Hypothalamus (tissue), 51 donors: ENCODE data around the gene PSMB10.

Source experiments
- DNase-seq, 51 donors: peaks; one replicate each; lab custom pipeline; 2025; lab: John Stamatoyannopoulos, UW

Gene PSMB10

DNA sequence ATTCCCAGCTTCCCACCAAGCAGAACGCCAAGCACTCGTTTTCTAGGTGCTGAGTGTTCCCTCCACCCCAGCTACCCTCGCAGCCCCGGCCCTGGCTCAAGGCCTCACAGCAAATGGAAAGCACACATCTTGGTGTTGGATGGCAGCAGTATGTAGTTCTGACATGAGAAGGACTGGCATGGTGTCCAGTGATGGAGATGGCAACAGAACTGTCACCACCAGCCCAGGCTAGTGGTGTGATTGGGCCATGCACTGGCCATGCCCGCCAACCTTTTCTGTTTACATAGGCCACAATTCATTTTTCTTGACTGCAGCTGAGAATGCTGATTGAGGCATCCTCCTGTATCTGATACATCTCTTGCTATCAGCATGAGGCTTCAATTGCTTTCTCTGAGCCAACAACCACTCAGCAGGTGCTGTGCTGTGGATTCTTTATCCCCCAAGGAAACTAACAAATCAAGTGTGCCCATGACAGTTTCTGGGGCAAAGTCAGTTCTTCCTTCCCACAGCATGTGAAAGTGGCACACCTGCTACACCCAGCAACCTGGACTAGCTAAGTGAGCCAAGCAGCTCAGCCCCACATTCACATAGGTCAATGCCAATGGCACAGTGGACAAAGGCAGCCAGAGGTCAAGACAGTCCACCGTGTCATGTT is 28.0 kb upstream of the PSMB10 start:
- no peak for DNase-seq

- peak in 7 of 51 donors; percentile 18 to 55 (median 45) for DNase-seq
Measured at GRCh38 chr16:67963662-67964321, 27.1 kb upstream of the PSMB10 start.

GRCh38 chr16:67963292-67963661 is 26.6 kb upstream of the PSMB10 start:
- DNase-seq: peak in 16 of 51 donors; percentile 5 to 62 (median 46)

DNA sequence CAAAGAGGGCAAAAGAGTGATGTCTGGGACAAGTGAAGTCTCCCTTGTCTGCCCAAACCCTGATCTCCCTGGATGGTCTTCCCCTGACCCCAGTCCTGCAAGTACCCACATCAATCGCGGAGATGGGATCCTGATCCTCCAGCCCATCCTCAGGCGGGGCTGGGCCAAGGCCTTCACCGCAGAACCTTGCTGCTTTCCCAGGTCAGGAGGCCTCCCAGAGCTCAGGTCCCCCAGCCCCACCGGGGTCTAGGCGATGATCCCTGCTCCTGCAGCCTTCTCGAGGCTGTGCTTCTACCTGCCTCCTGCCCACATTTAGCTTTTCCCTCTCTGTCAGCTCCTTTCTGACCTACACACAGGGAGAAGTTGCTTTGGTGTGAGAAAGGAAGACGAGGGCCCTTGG is 25.5 kb upstream of the PSMB10 start:
- no peak for DNase-seq

DNA sequence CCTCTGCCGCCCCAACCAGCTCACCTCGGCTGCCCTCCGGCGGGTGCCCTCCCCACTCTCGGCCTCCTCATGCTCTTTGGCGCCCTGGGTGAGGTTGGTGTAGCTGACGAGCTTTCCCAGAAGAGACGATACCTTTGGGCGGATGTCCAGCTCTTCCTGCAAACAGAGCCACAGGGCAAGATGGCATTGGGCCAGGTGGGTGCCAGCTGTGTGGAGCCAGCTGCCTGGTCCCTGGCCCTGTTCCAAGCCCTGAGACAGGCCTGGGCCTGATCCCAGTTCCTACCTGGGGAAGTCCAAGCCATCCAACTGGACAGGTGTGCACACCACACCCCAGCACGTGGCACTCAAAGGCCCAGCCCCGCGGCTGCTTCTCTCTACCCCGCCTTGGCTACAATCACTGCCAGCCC is 24.9 kb upstream of the PSMB10 start:
- peak in 1 of 51 donors; percentile 25 for DNase-seq

- no peak for DNase-seq
Measured at GRCh38 chr16:67959536-67960329, 23.1 kb upstream of the PSMB10 start.

DNA sequence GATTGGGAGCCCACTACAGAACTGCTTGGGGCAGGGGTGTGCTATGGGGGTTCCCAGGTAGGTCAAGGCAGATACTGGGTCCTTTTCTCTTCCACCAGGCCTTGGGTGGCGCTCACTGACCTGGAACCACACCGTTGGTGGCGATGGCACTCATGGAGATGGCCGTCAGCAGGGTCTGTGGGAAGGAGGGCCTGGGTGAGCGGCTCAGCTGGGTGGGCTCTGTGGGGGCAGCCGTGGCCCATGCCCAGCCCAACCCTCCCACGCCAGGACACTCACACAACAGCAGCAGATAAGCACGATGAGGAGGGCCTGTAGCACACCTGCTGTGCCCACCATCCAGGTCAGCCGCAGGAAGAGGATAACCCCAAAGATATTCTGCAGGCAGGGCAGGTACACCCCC is 21.0 kb upstream of the PSMB10 start:
- no peak for DNase-seq

GRCh38 chr16:67954421-67955196 is 18.0 kb upstream of the PSMB10 start:
- no peak for DNase-seq

- DNase-seq: no peak
Measured at GRCh38 chr16:67953641-67954375, 17.2 kb upstream of the PSMB10 start.

DNA sequence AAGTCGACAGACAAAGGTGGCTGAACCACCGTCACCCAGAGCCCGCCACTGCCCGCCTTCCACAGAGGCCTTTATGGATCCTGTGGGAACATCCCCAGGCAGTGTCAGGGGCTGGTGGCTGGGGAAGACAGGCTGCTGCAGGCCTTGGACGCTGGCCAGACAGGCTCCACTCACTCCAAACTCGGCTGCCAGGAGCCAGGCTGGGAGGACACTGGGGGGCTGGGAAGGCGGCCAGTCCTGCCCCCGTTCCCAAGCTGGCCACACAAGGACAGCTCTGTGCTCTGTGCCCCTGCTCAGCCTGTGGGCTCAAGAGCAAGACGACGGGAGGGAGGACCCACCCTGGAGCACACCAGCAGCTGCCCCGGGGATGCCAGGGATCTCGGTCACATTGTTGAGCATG is 14.8 kb upstream of the PSMB10 start:
- DNase-seq: peak; percentile 19 to 96 (median 85)

DNA sequence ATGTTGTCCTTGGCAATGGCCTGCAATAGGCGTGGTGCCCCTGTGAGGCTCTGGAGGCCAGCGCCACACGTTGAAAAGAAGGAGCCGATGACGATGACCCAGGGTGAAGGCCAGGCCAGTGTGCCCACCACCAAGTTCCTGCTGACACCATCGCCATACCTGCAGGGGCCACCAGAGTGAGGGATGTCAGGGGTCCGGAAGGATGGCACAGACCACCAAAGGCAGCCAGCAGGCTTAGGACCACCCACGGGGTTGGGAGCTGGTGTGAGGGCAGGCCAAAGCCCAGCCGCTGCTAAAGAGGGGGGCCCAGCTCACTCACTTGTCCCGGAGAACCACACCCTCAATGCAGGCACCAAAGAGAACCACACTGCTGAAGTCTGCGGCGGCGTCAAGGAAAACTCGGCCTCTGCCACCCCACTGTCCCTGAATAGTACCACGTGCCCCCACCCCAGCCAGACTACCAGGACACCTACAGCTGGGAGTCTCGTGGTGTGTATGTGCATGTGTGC is 13.7 kb upstream of the PSMB10 start:
- no peak for DNase-seq

- DNase-seq: no peak
Measured at GRCh38 chr16:67949645-67950044, 13.0 kb upstream of the PSMB10 start.

DNA sequence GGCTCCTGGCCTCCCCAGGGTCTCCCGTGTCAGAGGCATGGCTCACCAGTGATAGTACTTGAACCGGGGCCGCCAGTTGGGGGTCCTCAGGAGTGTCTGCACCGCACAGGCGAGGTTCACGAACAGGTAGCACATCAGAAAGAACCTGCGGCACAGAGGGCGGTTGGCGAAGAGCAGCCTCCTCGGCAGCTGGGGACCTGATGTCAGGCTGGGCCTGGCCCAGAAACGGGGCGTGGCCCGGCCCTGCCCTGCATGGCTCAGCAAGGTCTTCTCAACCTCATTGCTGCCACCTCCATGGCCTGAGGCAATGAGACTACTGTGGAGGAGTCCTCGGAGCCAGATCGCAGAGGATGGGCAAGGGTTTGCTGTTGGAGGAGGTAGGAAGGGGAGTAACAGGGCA is 11.4 kb upstream of the PSMB10 start:
- no peak for DNase-seq

GRCh38 chr16:67946966-67947558 is 10.4 kb upstream of the PSMB10 start:
- DNase-seq: no peak

- DNase-seq: no peak
Measured at GRCh38 chr16:67946128-67946569, 9.5 kb upstream of the PSMB10 start.

GRCh38 chr16:67945392-67945933 is 8.8 kb upstream of the PSMB10 start:
- DNase-seq: no peak

DNA sequence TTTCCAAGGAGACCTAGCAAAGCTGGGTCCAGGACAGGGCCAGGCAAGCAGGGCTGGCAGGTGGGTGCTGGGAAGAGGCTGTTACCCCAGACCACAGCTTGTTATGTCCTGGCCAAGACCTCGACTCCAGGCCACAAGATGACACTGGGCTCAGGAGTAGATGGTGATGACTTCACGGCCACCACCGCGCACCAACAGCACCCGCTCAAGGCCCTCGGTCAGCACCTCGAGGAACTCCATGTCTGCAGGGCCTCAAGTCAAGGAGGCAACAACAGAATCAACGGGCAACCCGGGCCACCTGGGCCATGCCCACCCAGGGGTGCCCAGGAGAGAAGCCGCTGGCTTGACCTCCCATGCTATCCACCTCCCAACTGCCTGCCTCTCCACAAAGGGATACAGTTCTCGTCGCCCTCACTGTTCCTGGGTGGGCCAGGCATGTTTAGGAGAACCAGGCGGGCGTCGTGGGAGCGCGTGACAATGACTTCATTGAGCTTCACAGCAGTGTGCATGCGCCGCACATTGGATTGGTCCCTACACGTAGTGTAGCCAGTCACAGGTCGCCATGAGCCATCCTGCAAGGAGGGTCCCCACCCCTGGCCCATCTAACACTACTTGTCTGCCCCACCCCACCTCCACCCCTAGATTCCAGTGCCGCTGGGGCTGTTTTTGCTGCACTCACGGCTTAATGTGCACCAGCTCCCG is 8.2 kb upstream of the PSMB10 start:
- DNase-seq: peak in 1 of 51 donors; percentile 47
